HEK293 (cell line): ENCODE measurements around the gene MBD1.

Experiments
- EGR2 ChIP-seq: fragments of 450-650 bp; formaldehyde crosslinking; IDR thresholded peaks from 2 replicates; pipeline ENCODE4 v1.5.1; 2016; ENCODE audit warnings: low read depth, missing biosample characterization, missing genetic modification characterization
- GFI1B ChIP-seq: fragments of 450-650 bp; formaldehyde crosslinking; IDR thresholded peaks from 2 replicates; pipeline ENCODE4 v1.5.1; 2016; ENCODE audit warnings: missing biosample characterization, missing genetic modification characterization
- GLIS2 ChIP-seq: fragments of 450-650 bp; formaldehyde crosslinking; IDR thresholded peaks from 2 replicates; pipeline ENCODE4 v1.5.1; 2016; ENCODE audit warnings: missing biosample characterization, missing genetic modification characterization
- KLF16 ChIP-seq: fragments of 450-650 bp; formaldehyde crosslinking; IDR thresholded peaks from 2 replicates; pipeline ENCODE4 v1.5.1; 2017; ENCODE audit warnings: missing biosample characterization, missing genetic modification characterization
- KLF17 ChIP-seq: fragments of 450-650 bp; formaldehyde crosslinking; IDR thresholded peaks from 2 replicates; pipeline ENCODE4 v1.5.1; 2016; ENCODE audit warnings: missing biosample characterization, missing genetic modification characterization
- KLF9 ChIP-seq: fragments of 450-650 bp; formaldehyde crosslinking; IDR thresholded peaks from 2 replicates; pipeline ENCODE4 v1.5.1; 2016; ENCODE audit warnings: missing biosample characterization, missing genetic modification characterization, low read depth
- PATZ1 ChIP-seq: fragments of 450-650 bp; formaldehyde crosslinking; IDR thresholded peaks from 2 replicates; pipeline ENCODE4 v1.5.1; 2016; ENCODE audit warnings: missing biosample characterization, missing genetic modification characterization
- PRDM4 ChIP-seq: fragments of 450-650 bp; formaldehyde crosslinking; IDR thresholded peaks from 2 replicates; pipeline ENCODE4 v1.5.1; 2017; ENCODE audit warnings: missing biosample characterization, missing genetic modification characterization
- RBAK ChIP-seq: fragments of 450-650 bp; formaldehyde crosslinking; IDR thresholded peaks from 2 replicates; pipeline ENCODE4 v1.5.1; 2016; ENCODE audit warnings: missing biosample characterization, missing genetic modification characterization
- SP3 ChIP-seq: fragments of 450-650 bp; formaldehyde crosslinking; IDR thresholded peaks from 2 replicates; pipeline ENCODE4 v1.5.1; 2016; ENCODE audit warnings: missing biosample characterization, missing genetic modification characterization
- SP7 ChIP-seq: fragments of 450-650 bp; formaldehyde crosslinking; IDR thresholded peaks from 2 replicates; pipeline ENCODE4 v1.5.1; 2016; ENCODE audit warnings: missing biosample characterization, missing genetic modification characterization
- TCF7L2 ChIP-seq: IDR thresholded peaks from 2 replicates; pipeline ENCODE4 v1.6.1; 2011; ENCODE audit warnings: low read depth, mild to moderate bottlenecking, inconsistent platforms, low read length, moderate library complexity, borderline replicate concordance
- ZBTB11 ChIP-seq: fragments of 450-650 bp; formaldehyde crosslinking; conservative IDR thresholded peaks from 2 replicates; pipeline ENCODE4 v1.5.1; 2016; ENCODE audit warnings: low read depth, missing biosample characterization, missing genetic modification characterization
- ZBTB20 ChIP-seq: fragments of 450-650 bp; formaldehyde crosslinking; IDR thresholded peaks from 2 replicates; pipeline ENCODE4 v1.5.1; 2016; ENCODE audit warnings: missing biosample characterization, missing genetic modification characterization
- ZBTB21 ChIP-seq: fragments of 450-650 bp; formaldehyde crosslinking; IDR thresholded peaks from 2 replicates; pipeline ENCODE4 v1.5.1; 2017; ENCODE audit warnings: missing biosample characterization, missing genetic modification characterization
- ZBTB7A ChIP-seq: fragments of 450-650 bp; formaldehyde crosslinking; IDR thresholded peaks from 2 replicates; pipeline ENCODE4 v1.5.1; 2016; ENCODE audit warnings: low read depth, missing biosample characterization, missing genetic modification characterization
- ZNF140 ChIP-seq: fragments of 450-650 bp; formaldehyde crosslinking; IDR thresholded peaks from 2 replicates; pipeline ENCODE4 v1.5.1; 2016; ENCODE audit warnings: missing biosample characterization, missing genetic modification characterization
- ZNF248 ChIP-seq: fragments of 450-650 bp; formaldehyde crosslinking; IDR thresholded peaks from 2 replicates; pipeline ENCODE4 v1.5.1; 2017; ENCODE audit warnings: missing biosample characterization, missing genetic modification characterization
- ZNF280D ChIP-seq: fragments of 450-650 bp; formaldehyde crosslinking; IDR thresholded peaks from 2 replicates; pipeline ENCODE4 v1.5.1; 2016; ENCODE audit warnings: missing biosample characterization, missing genetic modification characterization
- ZNF324 ChIP-seq: fragments of 450-650 bp; formaldehyde crosslinking; IDR thresholded peaks from 2 replicates; pipeline ENCODE4 v1.5.1; 2016; ENCODE audit warnings: missing biosample characterization, missing genetic modification characterization
- ZNF398 ChIP-seq: fragments of 450-650 bp; formaldehyde crosslinking; IDR thresholded peaks from 2 replicates; pipeline ENCODE4 v1.5.1; 2017; ENCODE audit warnings: missing biosample characterization, missing genetic modification characterization
- ZNF416 ChIP-seq: fragments of 450-650 bp; formaldehyde crosslinking; IDR thresholded peaks from 2 replicates; pipeline ENCODE4 v1.5.1; 2016; ENCODE audit warnings: missing biosample characterization, missing genetic modification characterization
- ZNF600 ChIP-seq: fragments of 450-650 bp; formaldehyde crosslinking; IDR thresholded peaks from 2 replicates; pipeline ENCODE4 v1.5.1; 2016; ENCODE audit warnings: missing biosample characterization, missing genetic modification characterization
- ZNF610 ChIP-seq: fragments of 450-650 bp; formaldehyde crosslinking; IDR thresholded peaks from 2 replicates; pipeline ENCODE4 v1.5.1; 2016; ENCODE audit warnings: missing biosample characterization, missing genetic modification characterization, borderline replicate concordance
- ZNF701 ChIP-seq: fragments of 450-650 bp; formaldehyde crosslinking; IDR thresholded peaks from 2 replicates; pipeline ENCODE4 v1.5.1; 2016; ENCODE audit warnings: missing biosample characterization, missing genetic modification characterization

Gene MBD1

GRCh38 chr18:50287441-50288347 is 6.4 kb upstream of the MBD1 start, which contains the start of gene CXXC1 (continued):
- 0 out of 2 replicates have a peak, but pooled peaks have one; percentile 32 for TF ChIP-seq ZNF398 (tag by site-specific recombination)
- TF ChIP-seq ZBTB21 (tag by site-specific recombination): peak; percentile 86
- peak; percentile 92; the same call in 1 of the 2 replicates for TF ChIP-seq ZBTB20
- no peak for TF ChIP-seq ZNF416 (tag by site-specific recombination)
- TF ChIP-seq ZBTB11: peak; percentile 92
- peak; percentile 84 for TF ChIP-seq KLF16 (tag by site-specific recombination)
- peak; percentile 80 for TF ChIP-seq PATZ1 (tag by site-specific recombination)
- TF ChIP-seq RBAK (tag by site-specific recombination): no peak; the same call in 1 of the 2 replicates
- no peak for TF ChIP-seq ZNF701 (tag by site-specific recombination)
- peak; percentile 99 for TF ChIP-seq GLIS2 (tag by site-specific recombination)
- TF ChIP-seq PRDM4 (tag by site-specific recombination): no peak
- peak; percentile 27; the same call in 1 of the 2 replicates for TF ChIP-seq ZNF610 (tag by site-specific recombination)
- TF ChIP-seq EGR2: 0 out of 2 replicates have a peak, but pooled peaks have one; percentile 43
- TF ChIP-seq ZNF324 (tag by site-specific recombination): peak; percentile 95
- no peak for TF ChIP-seq ZNF140 (tag by site-specific recombination)
- peak; percentile 92; the same call in 1 of the 2 replicates for TF ChIP-seq ZBTB7A (tag by site-specific recombination)
- peak; percentile 99 for TF ChIP-seq SP3 (tag by site-specific recombination)
- TF ChIP-seq ZNF280D: peak; percentile 28
- peak; percentile 24; the same call in 1 of the 2 replicates for TF ChIP-seq KLF17 (tag by site-specific recombination)
- TF ChIP-seq SP7 (tag by site-specific recombination): peak; percentile 68
- TF ChIP-seq ZNF248 (tag by site-specific recombination): no peak
- TF ChIP-seq GFI1B (tag by site-specific recombination): no peak
- TF ChIP-seq ZNF600 (tag by site-specific recombination): peak; percentile 73
- peak; percentile 80 for TF ChIP-seq KLF9 (tag by site-specific recombination)
- peak; percentile 90 for TF ChIP-seq TCF7L2
